Retina (tissue), 1 donor: ENCODE data around the gene LRRC36.
"Not testable (repeated sequence)": the region's sequence is repeated elsewhere in the genome, so short reads cannot be mapped to it uniquely, and the experiment has no call there.

Source experiments
- DNase-seq: peaks from one replicate; pipeline ENCODE4 v3.0.0-alpha.2; 2016

The LRRC36 gene

DNA sequence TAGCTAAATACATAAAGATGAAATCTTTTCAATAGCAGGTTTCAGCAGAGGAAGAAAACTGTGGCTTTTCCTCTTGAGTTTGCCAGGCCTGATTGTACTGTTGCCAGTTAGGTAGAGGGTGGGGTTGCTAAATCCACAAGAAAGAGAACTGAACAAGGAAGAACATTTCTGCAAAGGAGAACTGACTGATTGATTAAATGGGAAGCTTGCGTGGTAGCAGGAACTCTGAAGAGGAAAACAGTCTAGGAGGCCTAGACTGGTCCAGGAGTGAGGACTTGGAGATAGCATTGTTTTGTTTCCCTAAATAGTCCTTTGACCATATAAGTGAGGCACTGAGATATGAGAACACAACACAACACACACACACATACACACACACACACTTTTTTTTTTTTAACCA lies 18.8 kb downstream of the LRRC36 start:
- no peak for DNase-seq

GRCh38 chr16:67346341-67346740 lies 19.7 kb downstream of the LRRC36 start:
- DNase-seq = no peak

- peak; percentile 14 for DNase-seq
These were observed 22.6 kb downstream of the LRRC36 start for GRCh38 chr16:67349172-67349571.

DNA sequence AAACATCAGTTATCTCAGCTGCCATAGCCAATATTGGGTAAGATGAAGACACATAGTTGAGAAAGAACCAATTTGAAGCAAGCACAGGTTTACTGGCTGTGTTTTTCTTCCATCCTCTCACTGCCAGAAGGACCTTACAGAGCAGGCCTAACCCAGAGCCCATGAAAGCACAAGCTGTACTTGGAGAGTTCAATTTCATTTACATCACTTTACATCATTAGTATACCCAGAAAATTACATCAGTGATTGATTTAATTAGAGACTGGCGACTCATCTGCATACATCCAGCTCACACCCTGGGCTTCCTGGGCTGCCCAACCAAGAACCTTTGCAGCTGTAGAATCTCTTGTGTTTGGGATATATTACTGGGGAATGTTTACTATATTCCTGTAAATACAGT lies 23.7 kb downstream of the LRRC36 start:
- no peak for DNase-seq

- DNase-seq = not testable (repeated sequence)
These were observed 25.8 kb downstream of the LRRC36 start for GRCh38 chr16:67352463-67352862.

- no peak for DNase-seq
These were observed 29.8 kb downstream of the LRRC36 start for GRCh38 chr16:67356396-67356795.

GRCh38 chr16:67357561-67357960 lies 30.9 kb downstream of the LRRC36 start:
- no peak for DNase-seq

DNA sequence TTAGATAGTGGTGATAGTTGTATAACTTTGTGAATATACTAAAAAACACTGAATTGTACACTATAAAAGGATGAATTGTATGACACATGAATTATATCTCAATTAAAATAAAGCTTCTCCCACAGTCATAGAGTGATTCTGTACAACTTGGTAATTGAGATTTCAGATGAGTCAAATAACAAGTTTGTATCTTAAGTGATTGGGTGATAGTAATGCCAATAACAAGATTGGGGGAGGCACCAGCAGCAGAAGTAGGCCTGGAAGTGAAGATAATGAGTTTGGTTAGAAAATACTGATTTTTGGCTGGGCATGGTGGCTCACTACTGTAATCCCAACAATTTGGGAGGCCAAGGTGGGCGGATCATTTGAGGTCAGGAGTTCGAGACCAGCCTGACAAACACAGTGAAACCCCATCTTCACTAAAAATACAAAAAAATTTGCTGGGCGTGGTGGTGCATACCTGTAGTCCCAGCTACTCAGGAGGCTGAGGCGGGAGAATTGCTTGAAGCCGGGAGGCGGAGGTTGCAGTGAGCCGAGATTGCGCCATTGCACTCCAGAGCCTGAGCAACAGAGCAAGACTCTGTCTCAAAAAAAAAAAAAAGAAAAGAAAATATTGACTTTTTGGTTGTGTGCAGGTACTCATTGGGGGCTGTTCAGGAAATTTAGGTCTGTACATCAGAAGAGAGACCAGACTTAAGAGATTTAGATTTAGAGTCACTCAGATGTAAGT lies 33.1 kb downstream of the LRRC36 start:
- DNase-seq = not testable (repeated sequence)

GRCh38 chr16:67361038-67361437 lies 34.4 kb downstream of the LRRC36 start:
- no peak for DNase-seq

- no peak for DNase-seq
These were observed 38.1 kb downstream of the LRRC36 start for GRCh38 chr16:67364600-67365235.

DNA sequence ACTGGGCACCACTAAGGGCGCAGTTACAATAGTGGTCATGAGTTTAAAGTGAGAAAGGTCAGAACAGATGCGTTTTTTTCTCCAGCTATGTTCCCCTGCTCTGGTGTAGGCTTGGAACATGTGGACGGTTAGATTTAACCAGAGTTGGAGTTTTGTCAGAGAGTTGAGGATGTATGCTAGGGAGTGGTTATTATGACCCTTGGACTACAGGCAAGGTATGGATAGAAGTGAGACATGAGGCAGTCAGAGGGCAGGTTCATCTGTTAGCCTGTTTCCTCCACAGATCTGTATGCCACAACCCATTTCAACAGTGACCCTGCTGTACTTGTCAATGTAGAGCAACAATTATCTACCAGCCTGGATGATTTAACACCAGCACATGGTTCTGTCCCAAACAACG lies 44.0 kb downstream of the LRRC36 start:
- no peak for DNase-seq

DNA sequence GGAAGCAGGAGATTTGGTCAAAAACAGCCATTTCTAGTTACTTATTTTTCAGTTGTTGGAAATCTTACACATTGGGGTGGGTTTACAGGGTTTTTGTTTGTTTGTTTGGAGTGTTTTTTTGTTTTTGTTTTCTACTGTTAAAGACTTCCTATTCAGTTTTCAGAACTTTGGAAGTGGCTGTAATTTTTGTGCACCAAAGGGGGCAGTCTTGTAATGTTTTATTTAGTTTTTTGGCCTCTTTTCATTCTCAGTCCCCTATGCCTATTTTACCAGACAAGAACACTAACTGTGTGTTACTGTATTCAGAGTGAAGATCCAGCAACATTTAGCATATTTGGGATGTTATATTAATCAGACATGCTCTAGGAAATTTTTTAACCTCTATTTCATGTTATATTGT lies 46.0 kb downstream of the LRRC36 start:
- peak; percentile 40 for DNase-seq

DNA sequence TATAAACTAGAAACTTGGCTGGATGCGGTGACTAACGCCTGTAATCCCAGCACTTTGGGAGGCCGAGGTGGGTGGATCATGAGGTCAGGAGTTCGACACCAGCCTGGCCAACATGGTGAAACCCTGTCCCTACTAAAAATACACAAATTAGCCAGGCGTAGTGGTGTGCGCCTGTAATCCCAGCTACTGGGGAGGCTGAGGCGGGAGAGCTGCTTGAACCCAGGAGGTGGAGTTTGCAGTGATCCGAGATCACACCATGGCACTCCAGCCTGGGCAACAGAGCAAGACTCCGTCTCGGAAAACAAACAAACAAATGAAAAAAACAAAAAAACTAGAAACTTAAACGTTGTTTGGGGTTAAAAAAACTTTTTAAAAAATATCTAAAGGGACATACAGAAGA lies 49.4 kb downstream of the LRRC36 start:
- not testable (repeated sequence) for DNase-seq

DNA sequence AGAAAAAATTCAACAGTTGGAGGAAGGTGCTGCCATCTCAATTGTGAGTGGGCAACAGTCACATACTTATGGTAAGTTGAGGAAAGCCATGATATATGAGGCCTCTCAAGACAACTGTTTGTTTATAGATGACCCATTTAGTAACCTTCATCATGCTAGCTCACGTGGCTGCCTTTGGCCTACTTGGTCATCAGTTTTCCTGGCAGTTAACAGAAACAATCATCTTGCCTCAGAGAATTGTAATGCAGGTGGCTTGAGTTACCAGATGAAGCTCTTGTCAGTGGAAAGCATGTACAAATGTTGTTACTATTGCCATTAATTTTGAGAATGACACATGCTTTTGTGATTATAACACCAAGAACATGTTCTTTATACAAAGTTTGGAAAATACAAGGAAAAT lies 52.0 kb downstream of the LRRC36 start:
- no peak for DNase-seq

DNA sequence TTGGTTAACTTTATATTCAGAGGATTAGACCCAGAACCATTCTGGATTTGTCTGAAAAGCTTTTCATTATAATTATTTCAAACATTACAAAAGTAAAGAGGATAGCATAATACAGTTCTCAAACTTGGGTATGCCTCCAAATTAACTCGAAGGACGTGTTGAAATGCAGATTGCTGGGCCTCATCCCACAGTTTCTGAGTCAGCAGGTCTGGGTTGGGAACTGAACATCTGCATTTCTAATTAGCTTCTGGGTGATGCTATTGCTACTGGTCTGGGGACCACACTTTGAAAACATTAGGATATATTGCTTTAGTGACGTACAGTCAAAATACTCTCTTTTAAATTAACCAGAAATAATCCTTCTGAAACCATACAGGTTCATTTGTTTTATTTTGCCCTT lies 56.7 kb downstream of the LRRC36 start:
- DNase-seq = no peak

DNA sequence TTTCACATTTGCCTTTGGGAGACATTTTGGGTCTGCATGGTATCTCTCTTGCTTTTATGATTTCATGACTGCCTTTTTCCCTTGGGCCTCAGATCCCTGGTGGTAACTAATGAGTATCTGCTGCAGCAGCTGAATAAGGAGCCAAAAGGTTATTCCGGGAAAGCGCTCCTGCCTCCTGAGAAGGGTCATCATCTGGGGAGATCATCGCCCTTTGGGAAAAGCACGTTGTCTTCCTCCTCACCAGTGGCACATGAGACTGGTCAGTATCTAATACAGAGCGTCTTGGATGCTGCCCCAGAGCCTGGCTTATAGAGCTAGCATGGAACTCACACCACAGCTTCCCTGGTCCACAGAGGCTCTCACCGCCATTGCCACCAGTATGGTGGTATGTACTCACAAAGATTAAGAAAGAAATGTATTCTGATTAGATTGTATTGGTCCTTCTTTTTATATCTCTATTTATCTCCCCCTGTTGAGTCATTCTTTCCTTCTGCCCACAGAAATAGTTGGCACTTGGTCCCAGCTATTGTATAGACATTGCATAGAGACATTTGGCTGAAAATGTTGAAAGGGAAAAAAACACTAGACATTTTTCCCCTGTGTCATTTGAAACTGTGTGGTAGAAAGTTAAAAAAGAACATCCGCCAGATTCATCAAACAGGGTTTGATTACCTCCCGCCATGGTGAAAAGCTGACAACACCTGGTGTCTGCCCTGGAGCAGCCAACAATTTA lies 58.3 kb downstream of the LRRC36 start:
- no peak for DNase-seq

- DNase-seq = no peak
These were observed 60.3 kb downstream of the LRRC36 start for GRCh38 chr16:67386861-67387455.

- no peak for DNase-seq
These were observed 61.0 kb downstream of the LRRC36 start for GRCh38 chr16:67387479-67388079.

GRCh38 chr16:67388191-67388590 lies 61.6 kb downstream of the LRRC36 start:
- no peak for DNase-seq

GRCh38 chr16:67388591-67388990 lies 62.0 kb downstream of the LRRC36 start:
- no peak for DNase-seq

- DNase-seq = no peak
These were observed 63.5 kb downstream of the LRRC36 start for GRCh38 chr16:67389911-67390815.

DNA sequence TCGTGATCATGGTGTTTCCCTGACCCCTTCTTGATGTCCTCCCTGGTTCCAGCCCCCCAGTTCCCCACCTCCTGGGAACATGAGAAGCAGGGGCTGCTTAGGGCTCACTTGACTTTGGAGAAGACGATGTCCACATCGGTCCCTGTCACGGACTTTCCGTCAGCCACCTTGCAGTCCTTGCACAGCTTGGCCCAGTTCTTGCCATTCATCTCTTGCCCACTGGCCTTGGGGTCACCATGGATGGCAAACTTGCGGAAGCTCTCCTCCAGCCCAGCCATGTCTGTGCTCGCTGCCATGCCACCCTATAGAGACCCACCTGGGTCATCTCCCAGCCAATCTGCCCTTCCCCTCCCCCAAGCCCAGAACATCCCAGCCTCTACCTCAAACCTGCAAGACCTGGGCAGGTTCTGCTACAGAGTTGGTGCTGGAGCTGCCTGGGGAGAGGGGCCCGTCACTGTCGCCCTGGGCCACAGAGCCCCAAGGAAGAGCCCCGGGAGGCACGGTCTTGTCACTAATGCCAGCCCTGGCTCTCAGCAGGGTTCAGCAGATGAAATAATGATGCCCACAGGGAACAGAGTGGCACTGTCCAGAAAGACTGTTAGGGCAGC lies 64.3 kb downstream of the LRRC36 start:
- no peak for DNase-seq
